HCT116 (cell line): ENCODE results near the gene C1QBP. TPM values are rescaled to one million over a fixed set of nuclear protein-coding genes. Genes with fewer than 3 reads are reported as not detected.

Experiments
- ATAC-seq: fragments of 200-7000 bp; cut with Tn5 transposase; 2 replicates; pipeline ENCODE4 v1.9.1; 2020; ENCODE audit warnings: mild to moderate bottlenecking, moderate library complexity
- BruUV-seq: library from RNA; stranded (reverse); fragments of 400-500 nt; replicated peaks from 2 replicates; lab custom pipeline; 2021; lab: Mats Ljungman, UMichigan
- CTCF ChIA-PET: fragments of 300-600 bp; sonication (Branson Sonifier 250); formaldehyde crosslinking; loops from one replicate; lab custom pipeline; 2021; ENCODE audit warnings: antibody characterized with exemption; lab: Charles Lee
- POLR2A ChIA-PET: fragments of 300-600, 350-600 bp; sonication (Branson Sonifier 250); formaldehyde crosslinking; loops from one replicate; lab custom pipeline; 2021; ENCODE audit warnings: antibody characterized with exemption; lab: Charles Lee
- RAD21 ChIA-PET, 2 experiments: fragments of 300-600 bp; sonication (Branson Sonifier 250); formaldehyde crosslinking; loops; one replicate each; lab custom pipeline; 2023; ENCODE audit warnings: low total read pairs in 2 of 2; ENCODE audit not compliant: uncharacterized antibody in 2 of 2, unreplicated experiment in 2 of 2, low non-redundant PET in 1 of 2; lab: Charles Lee
- DNase-seq: peaks from one replicate; pipeline ENCODE4 v3.0.0-alpha.2; 2010; ENCODE audit warnings: low read depth, low spot score
- H2AFZ ChIP-seq: fragments of 200-600 bp; shearing (Covaris generic), sonication (generic); 2 replicates; pipeline ENCODE4 v1.6.1; 2017; ENCODE audit warnings: low read depth, mixed run types, mixed read lengths, antibody characterized with exemption, low read length; ENCODE audit not compliant: poor library complexity, severe bottlenecking
- H3K27ac ChIP-seq: 2 replicates; pipeline ENCODE4 v1.5.1; 2012; ENCODE audit warnings: low read depth, low read length
- H3K27me3 ChIP-seq: fragments of 200-600 bp; sonication (generic); 2 replicates; pipeline ENCODE4 v1.6.1; 2016; ENCODE audit warnings: mixed run types, low read length, mixed read lengths; ENCODE audit not compliant: insufficient read depth
- H3K36me3 ChIP-seq, 2 experiments: fragments of 200-500 bp in 1 of 2; fragments of 200-600 bp in 1 of 2; sonication (Bioruptor generic) in 1 of 2; sonication (generic) in 1 of 2; 2 replicates each; pipeline versions ENCODE4 v1.5.1 to v1.6.1; 2014 to 2016; ENCODE audit warnings: low read length in 2 of 2, inconsistent platforms in 1 of 2, mixed read lengths in 1 of 2, mixed run types in 1 of 2; ENCODE audit not compliant: insufficient read depth in 2 of 2, control insufficient read depth in 1 of 2
- H3K4me1 ChIP-seq, 2 experiments: fragments of 200-600 bp in 1 of 2; sonication (generic) in 1 of 2; 2 replicates each; pipeline versions ENCODE4 v1.5.1 to v1.6.1; 2012 to 2017; ENCODE audit warnings: low read length in 2 of 2, inconsistent platforms in 1 of 2, mild to moderate bottlenecking in 1 of 2, mixed read lengths in 1 of 2, mixed run types in 1 of 2, moderate library complexity in 1 of 2; ENCODE audit not compliant: insufficient read depth in 2 of 2, control insufficient read depth in 1 of 2
- H3K4me2 ChIP-seq: fragments of 200-600 bp; sonication (generic); 2 replicates; pipeline ENCODE4 v1.6.1; 2017; ENCODE audit warnings: mixed run types, low read length, mixed read lengths
- H3K4me3 ChIP-seq, 2 experiments: fragments of 200-600 bp in 1 of 2; sonication (generic) in 1 of 2; replicated peaks in 1 of 2; 2 replicates each; pipeline ENCODE4 v1.5.1; 2011 to 2016; ENCODE audit warnings: low read length in 2 of 2, control low read depth in 1 of 2, low read depth in 1 of 2, mild to moderate bottlenecking in 1 of 2, mixed read lengths in 1 of 2, mixed run types in 1 of 2
- H3K79me2 ChIP-seq: fragments of 200-600 bp; sonication (generic); 2 replicates; pipeline ENCODE4 v1.6.1; 2017; ENCODE audit warnings: mild to moderate bottlenecking, mixed run types, low read length, moderate library complexity, mixed read lengths; ENCODE audit not compliant: insufficient read depth
- H3K9ac ChIP-seq: fragments of 200-600 bp; sonication (generic); 2 replicates; pipeline ENCODE4 v1.6.1; 2016; ENCODE audit warnings: low read length, mixed read lengths
- H3K9me2 ChIP-seq: fragments of 200-600 bp; sonication (generic), shearing (Covaris generic); 2 replicates; pipeline ENCODE4 v1.6.1; 2017; ENCODE audit warnings: mixed run types, mild to moderate bottlenecking, moderate library complexity; ENCODE audit not compliant: insufficient read depth
- H3K9me3 ChIP-seq, 2 experiments: fragments of 200-500 bp in 1 of 2; fragments of 200-600 bp in 1 of 2; sonication (Bioruptor generic) in 1 of 2; sonication (generic) in 1 of 2; 2 replicates each; pipeline ENCODE4 v1.6.1; 2014 to 2017; ENCODE audit warnings: low read length in 2 of 2, mixed read lengths in 2 of 2, inconsistent platforms in 1 of 2, low read depth in 1 of 2, mild to moderate bottlenecking in 1 of 2, mixed run types in 1 of 2, moderate library complexity in 1 of 2; ENCODE audit not compliant: control insufficient read depth in 1 of 2, insufficient read depth in 1 of 2
- H4K20me1 ChIP-seq: fragments of 200-600 bp; sonication (generic), shearing (Covaris generic); 2 replicates; pipeline ENCODE4 v1.6.1; 2017; ENCODE audit warnings: mixed run types, mild to moderate bottlenecking, moderate library complexity; ENCODE audit not compliant: insufficient read depth
- CEBPB ChIP-seq: IDR thresholded peaks from 2 replicates; pipeline ENCODE4 v1.6.1; 2012; ENCODE audit warnings: low read depth
- ELF1 ChIP-seq: IDR thresholded peaks from 2 replicates; pipeline ENCODE4 v1.6.1; 2012; ENCODE audit warnings: low read depth, borderline replicate concordance
- MAX ChIP-seq: IDR thresholded peaks from 2 replicates; pipeline ENCODE4 v1.6.1; 2012
- SP1 ChIP-seq: IDR thresholded peaks from 2 replicates; pipeline ENCODE4 v1.6.1; 2012; ENCODE audit warnings: low read depth
- SRF ChIP-seq: IDR thresholded peaks from 2 replicates; pipeline ENCODE4 v1.6.1; 2012; ENCODE audit warnings: low read depth
- TCF7L2 ChIP-seq: IDR thresholded peaks from 2 replicates; pipeline ENCODE4 v1.7.0; 2011; ENCODE audit warnings: borderline replicate concordance, inconsistent platforms; ENCODE audit not compliant: insufficient read depth, insufficient read length; ENCODE audit errors: extremely low read depth
- ZBTB33 ChIP-seq: IDR thresholded peaks from 2 replicates; pipeline ENCODE4 v1.6.1; 2011; ENCODE audit warnings: mild to moderate bottlenecking, low read length, moderate library complexity; ENCODE audit not compliant: insufficient replicate concordance; ENCODE audit errors: extremely low read depth
- intact Hi-C: fragments of 100-400 bp; cut with micrococcal nuclease; formaldehyde crosslinking; loops from 2 replicates; pipeline ENCODE4 v1.10.0; 2022
- total RNA-seq: library from RNA; stranded (reverse); gene quantifications from one replicate; pipeline ENCODE4 v1.2.1, GENCODE V29; 2021; ENCODE audit not compliant: unreplicated experiment

The C1QBP gene
- total RNA-seq, 1 experiment from 2014 or later: 524 TPM

- no peaks in the 10 kb centered on the region for H3K9me2 ChIP-seq
- no TSS peak for BruUV-seq
- ChIA-PET RAD21 (no interaction called here), CTCF (interaction anchor here (0.8 to 1.7 kb wide), 27 partner anchors 9 to 198 kb away, joined by 3 to 14 read pairs (median 4); partner anchors contain the start of genes DERL2, DHX33, MIS12 and NUP88), POLR2A (interaction anchor here (1.0 to 3.5 kb wide), 5 partner anchors 11 to 47 kb away, joined by 4 to 11 read pairs (median 6); partner anchors contain the start of genes DERL2, MIS12, NUP88 and RPAIN)
- H3K9ac ChIP-seq: peak overlapping the region; percentile 99
- intact Hi-C loops: loop anchor here (1.0 to 10.0 kb wide), 2 partner anchors 190 to 245 kb away; partner anchors contain the start of gene ZNF594
- H3K36me3 ChIP-seq: peaks cover 35 to 52% of the 10 kb centered on the region in 2 experiments
- no peak for DNase-seq
- H3K9me3 ChIP-seq: no peaks in the 10 kb centered on the region
- ATAC-seq: no peak
- TF ChIP-seq TCF7L2 (no peak), SRF (0 out of 2 replicates have a peak, but pooled peaks have one; percentile 7), ZBTB33 (no peak), ELF1 (no peak), SP1 (peak; percentile 32; the same call in 1 of the 2 replicates), MAX (no peak), CEBPB (no peak)
- H3K4me1 ChIP-seq: peaks cover 13 to 18% of the 10 kb centered on the region in 2 experiments
- no peaks in the 10 kb centered on the region for H3K27me3 ChIP-seq
- peak overlapping the region; percentile 96 for H3K4me2 ChIP-seq
- peak overlapping the region; percentile 14 to 100 for H3K4me3 ChIP-seq
- H3K79me2 ChIP-seq: peaks cover 68% of the 10 kb centered on the region
- peak overlapping the region; percentile 55 for H3K27ac ChIP-seq
- peaks cover 7% of the 10 kb centered on the region; the same call in 1 of the 2 replicates for H4K20me1 ChIP-seq
- peak overlapping the region; percentile 79 for H2AFZ ChIP-seq
Measured at GRCh38 chr17:5439446-5439764, 450 bp upstream of the C1QBP start.
